H9 (cell line): ENCODE measurements around the gene NFATC1. TPM values are rescaled to one million over a fixed set of nuclear protein-coding genes. Genes with fewer than 3 reads are reported as not detected.

Experiments used
- DNase-seq: peaks from one replicate; pipeline ENCODE4 v3.0.0-alpha.2; 2017
- H2AFZ ChIP-seq: one replicate; pipeline ENCODE4 v1.6.1; 2013; ENCODE audit warnings: mild to moderate bottlenecking, low read length, control low read depth, moderate library complexity
- H2AK5ac ChIP-seq: 2 replicates; pipeline ENCODE4 v1.6.1; 2013; ENCODE audit warnings: low read length, control low read depth, mixed read lengths; ENCODE audit not compliant: insufficient read length
- H2BK120ac ChIP-seq: one replicate; pipeline ENCODE4 v1.6.1; 2013; ENCODE audit warnings: low read depth, mild to moderate bottlenecking, low read length, control low read depth, inconsistent platforms; ENCODE audit not compliant: poor library complexity, severe bottlenecking
- H2BK12ac ChIP-seq: 2 replicates; pipeline ENCODE4 v1.6.1; 2013; ENCODE audit warnings: low read length, control low read depth, mixed read lengths, low read depth; ENCODE audit not compliant: insufficient read length
- H2BK15ac ChIP-seq: 2 replicates; pipeline ENCODE4 v1.6.1; 2013; ENCODE audit warnings: low read depth, low read length, control low read depth
- H2BK20ac ChIP-seq: one replicate; pipeline ENCODE4 v1.6.1; 2013; ENCODE audit warnings: low read depth, mild to moderate bottlenecking, low read length, control low read depth, inconsistent platforms; ENCODE audit not compliant: poor library complexity, severe bottlenecking
- H2BK5ac ChIP-seq: 2 replicates; pipeline ENCODE4 v1.6.1; 2013; ENCODE audit warnings: low read length, control low read depth, mixed read lengths; ENCODE audit not compliant: insufficient read length
- H3K14ac ChIP-seq: 2 replicates; pipeline ENCODE4 v1.6.1; 2013; ENCODE audit warnings: low read length, control low read depth; ENCODE audit not compliant: insufficient read depth
- H3K18ac ChIP-seq: 2 replicates; pipeline ENCODE4 v1.6.1; 2013; ENCODE audit warnings: low read depth, mild to moderate bottlenecking, mixed read lengths, low read length, control low read depth; ENCODE audit not compliant: insufficient read length
- H3K23ac ChIP-seq: 2 replicates; pipeline ENCODE4 v1.6.1; 2013; ENCODE audit warnings: low read length, control low read depth, mixed read lengths, low read depth; ENCODE audit not compliant: insufficient read length
- H3K23me2 ChIP-seq: 2 replicates; pipeline ENCODE4 v1.6.1; 2013; ENCODE audit warnings: low read depth, mild to moderate bottlenecking, mixed read lengths, low read length, control low read depth; ENCODE audit not compliant: insufficient read length, poor library complexity, severe bottlenecking
- H3K27ac ChIP-seq: 2 replicates; pipeline ENCODE4 v1.5.1; 2013; ENCODE audit warnings: low read length, control low read depth, mixed read lengths, low read depth; ENCODE audit not compliant: insufficient read length
- H3K27me3 ChIP-seq: 2 replicates; pipeline ENCODE4 v1.6.1; 2013; ENCODE audit warnings: low read length, control low read depth, inconsistent platforms; ENCODE audit not compliant: insufficient read depth
- H3K4ac ChIP-seq: 2 replicates; pipeline ENCODE4 v1.6.1; 2013; ENCODE audit warnings: low read depth, mild to moderate bottlenecking, control low read depth, inconsistent platforms, low read length, moderate library complexity
- H3K4me1 ChIP-seq: 2 replicates; pipeline ENCODE4 v1.6.1; 2013; ENCODE audit warnings: low read length, control low read depth, inconsistent platforms; ENCODE audit not compliant: insufficient read depth
- H3K4me2 ChIP-seq: 2 replicates; pipeline ENCODE4 v1.6.1; 2013; ENCODE audit warnings: low read length, control low read depth, mixed read lengths; ENCODE audit not compliant: insufficient read length, insufficient read depth
- H3K56ac ChIP-seq: 2 replicates; pipeline ENCODE4 v1.6.1; 2013; ENCODE audit warnings: low read depth, mild to moderate bottlenecking, mixed read lengths, low read length, control low read depth; ENCODE audit not compliant: insufficient read length
- H3K79me1 ChIP-seq: 2 replicates; pipeline ENCODE4 v1.6.1; 2013; ENCODE audit warnings: low read depth, mild to moderate bottlenecking, moderate library complexity, low read length, control low read depth, inconsistent platforms; ENCODE audit not compliant: insufficient read depth, poor library complexity, severe bottlenecking
- H3K79me2 ChIP-seq: 2 replicates; pipeline ENCODE4 v1.6.1; 2013; ENCODE audit warnings: low read length, control low read depth, inconsistent platforms; ENCODE audit not compliant: insufficient read depth
- H3K9ac ChIP-seq: 2 replicates; pipeline ENCODE4 v1.6.1; 2013; ENCODE audit warnings: low read length, control low read depth, mixed read lengths; ENCODE audit not compliant: insufficient read length; ENCODE audit errors: extremely low read depth
- H3K9me3 ChIP-seq: one replicate; pipeline ENCODE4 v1.6.1; 2013; ENCODE audit warnings: low read depth, low read length, inconsistent platforms; ENCODE audit not compliant: control insufficient read depth
- H3T11ph ChIP-seq: one replicate; pipeline ENCODE4 v1.6.1; 2013; ENCODE audit warnings: mild to moderate bottlenecking, low read length, control low read depth, inconsistent platforms
- H4K20me1 ChIP-seq: one replicate; pipeline ENCODE4 v1.6.1; 2013; ENCODE audit not compliant: control insufficient read depth, insufficient read length, insufficient read depth
- H4K5ac ChIP-seq: 2 replicates; pipeline ENCODE4 v1.6.1; 2013; ENCODE audit warnings: low read depth, mild to moderate bottlenecking, mixed read lengths, low read length, control low read depth; ENCODE audit not compliant: insufficient read length
- H4K8ac ChIP-seq: replicated peaks from 2 replicates; pipeline ENCODE4 v1.6.1; 2013; ENCODE audit warnings: low read length, control low read depth, mixed read lengths, low read depth; ENCODE audit not compliant: insufficient read length
- H4K91ac ChIP-seq: 2 replicates; pipeline ENCODE4 v1.6.1; 2013; ENCODE audit warnings: low read depth, mild to moderate bottlenecking, moderate library complexity, mixed read lengths, low read length, control low read depth; ENCODE audit not compliant: insufficient read length
- H3K27ac Mint-ChIP-seq, 3 experiments: 2 replicates in 2 of 3; 3 replicates in 1 of 3; pipeline ENCODE4 v1.8.0; 2020 to 2021; ENCODE audit warnings: mixed read lengths in 3 of 3, mild to moderate bottlenecking in 1 of 3, moderate library complexity in 1 of 3
- H3K27me3 Mint-ChIP-seq: 2 replicates; pipeline ENCODE4 v1.8.0; 2021; ENCODE audit warnings: low read depth, mild to moderate bottlenecking, moderate library complexity, mixed read lengths
- H3K36me3 Mint-ChIP-seq, 3 experiments: 2 replicates in 2 of 3; 3 replicates in 1 of 3; pipeline ENCODE4 v1.8.0; 2020 to 2021; ENCODE audit warnings: low read depth in 3 of 3, mixed read lengths in 3 of 3; ENCODE audit not compliant: insufficient read depth in 1 of 3
- H3K4me1 Mint-ChIP-seq, 2 experiments: 2 replicates each; pipeline ENCODE4 v1.8.0; 2020; ENCODE audit warnings: mixed read lengths in 2 of 2
- H3K4me3 Mint-ChIP-seq, 2 experiments: 2 replicates in 1 of 2; 3 replicates in 1 of 2; pipeline ENCODE4 v1.8.0; 2020 to 2021; ENCODE audit warnings: mild to moderate bottlenecking in 2 of 2, mixed read lengths in 2 of 2, moderate library complexity in 1 of 2
- H3K9me3 Mint-ChIP-seq, 2 experiments: 2 replicates in 1 of 2; 3 replicates in 1 of 2; pipeline ENCODE4 v1.8.0; 2020; ENCODE audit warnings: mild to moderate bottlenecking in 2 of 2, mixed read lengths in 2 of 2, moderate library complexity in 1 of 2
- CTCF ChIP-seq: fragments of 200-600 bp; sonication (generic); conservative IDR thresholded peaks from 3 replicates; pipeline ENCODE4 v1.8.0; 2021; ENCODE audit warnings: antibody characterized with exemption, mild to moderate bottlenecking
- WGBS: extraction: QIAGEN DNeasy Blood & Tissue Kit; methylation state at CpG from one replicate; pipeline ENCODE4 v1.1.7; 2013; ENCODE audit warnings: missing lambda C conversion rate, low lambda C conversion rate, mixed read lengths; ENCODE audit not compliant: insufficient read length; ENCODE audit errors: extremely low coverage; 5-methylcytosine and 5-hydroxymethylcytosine counted together
- total RNA-seq: library from RNA; stranded (reverse); gene quantifications from 2 replicates; pipeline ENCODE4 v1.2.1, GENCODE V29; 2021

NFATC1 gene
- total RNA-seq, 1 experiment from 2014 or later = 5.5 TPM

GRCh38 chr18:79413901-79414300, 18.2 kb downstream of the NFATC1 start:
- Histone ChIP-seq H2AK5ac (no peak overlapping the region), H3K27me3 (no peaks in the 10 kb centered on the region), H2AFZ (no peak overlapping the region), H3T11ph (no peak overlapping the region), H3K23ac (no peak overlapping the region), H3K23me2 (no peaks in the 10 kb centered on the region), H4K8ac (no peak overlapping the region), H3K4ac (no peak overlapping the region), H4K20me1 (no peaks in the 10 kb centered on the region), H2BK12ac (no peak overlapping the region), H3K27ac (no peak overlapping the region), H3K18ac (no peak overlapping the region), H4K91ac (no peak overlapping the region), H2BK5ac (no peak overlapping the region), H2BK15ac (no peak overlapping the region; the same call in 1 of the 2 replicates), H3K56ac (no peak overlapping the region), H2BK120ac (no peak overlapping the region), H3K14ac (no peak overlapping the region), H3K79me1 (no peaks in the 10 kb centered on the region), H4K5ac (no peak overlapping the region), H3K4me1 (no peaks in the 10 kb centered on the region), H2BK20ac (no peak overlapping the region), H3K79me2 (no peaks in the 10 kb centered on the region), H3K4me2 (no peak overlapping the region), H3K9ac (no peak overlapping the region), H3K9me3 (no peaks in the 10 kb centered on the region)
- no CpG with 5 or more reads among the region's 9 CpGs for WGBS
- no peak for TF ChIP-seq CTCF
- no peak for DNase-seq
- peaks cover 3 to 4% of the 10 kb centered on the region in 2 experiments; a peak in 2 of 4 replicates for H3K4me1 Mint-ChIP-seq
- H3K4me3 Mint-ChIP-seq = no peak overlapping the region
- no peaks in the 10 kb centered on the region for H3K9me3 Mint-ChIP-seq
- H3K27me3 Mint-ChIP-seq = peaks cover 2% of the 10 kb centered on the region; the same call in 1 of the 2 replicates
- H3K36me3 Mint-ChIP-seq = peaks cover 0 to 8% (median 0%) of the 10 kb centered on the region in 3 experiments; a peak in 3 of 7 replicates
- no peak overlapping the region for H3K27ac Mint-ChIP-seq
